GM12878 (cell line): ENCODE measurements around the gene FOXK2. TPM values are rescaled to one million over a fixed set of nuclear protein-coding genes. Genes with fewer than 3 reads are reported as not detected.

ENCODE experiments used
- ATAC-seq: fragments of 200-7000 bp; cut with Tn5 transposase; 3 replicates; pipeline ENCODE4 v1.9.1; 2020; ENCODE audit warnings: mild to moderate bottlenecking, moderate library complexity
- BruUV-seq: library from RNA; stranded (reverse); fragments of 400-500 nt; replicated peaks from 2 replicates; lab custom pipeline; 2021; lab: Mats Ljungman, UMichigan
- CTCF ChIA-PET: fragments of 300-600 bp; sonication (Branson Sonifier 250); formaldehyde crosslinking; extraction: SDS; loops from one replicate; lab custom pipeline; 2021; ENCODE audit warnings: inconsistent platforms; lab: Yijun Ruan, JAX
- POLR2A ChIA-PET: fragments of 350-600 bp; formaldehyde crosslinking; extraction: SDS; loops from one replicate; lab custom pipeline; 2021; ENCODE audit warnings: inconsistent platforms; lab: Charles Lee
- RAD21 ChIA-PET: fragments of 300-600 bp; sonication (Branson Sonifier 250); formaldehyde crosslinking; loops from one replicate; lab custom pipeline; 2023; ENCODE audit warnings: antibody characterized with exemption; ENCODE audit not compliant: unreplicated experiment; lab: Charles Lee
- SMC1A ChIA-PET: fragments of 300-600 bp; sonication (Branson Sonifier 250); formaldehyde crosslinking; loops from one replicate; lab custom pipeline; 2023; ENCODE audit not compliant: unreplicated experiment, uncharacterized antibody; lab: Charles Lee
- DNase-seq: peaks from one replicate; pipeline ENCODE4 v3.0.0-alpha.2; 2011; ENCODE audit warnings: low read depth, low spot score
- FAIRE-seq: peaks from 3 replicates; lab custom pipeline; 2011; peaks lifted over from hg19 to GRCh38; lab: Jason Lieb, UNC
- H2AFZ ChIP-seq: 2 replicates; pipeline ENCODE4 v1.6.0; 2011; ENCODE audit warnings: low read depth, low read length, control low read depth; ENCODE audit not compliant: control insufficient read depth
- H3K27ac ChIP-seq: 2 replicates; pipeline ENCODE4 v1.5.1; 2011; ENCODE audit warnings: control low read depth; ENCODE audit not compliant: control insufficient read depth, insufficient read depth
- H3K27me3 ChIP-seq, 2 experiments: replicated peaks in 1 of 2; 2 replicates each; pipeline versions ENCODE4 v1.6.0 to v1.6.1; 2011; ENCODE audit warnings: low read length in 1 of 2; ENCODE audit not compliant: control insufficient read depth in 2 of 2, insufficient read depth in 2 of 2
- H3K36me3 ChIP-seq, 2 experiments: 2 replicates each; pipeline ENCODE4 v1.5.1; 2011; ENCODE audit warnings: low read length in 1 of 2; ENCODE audit not compliant: control insufficient read depth in 2 of 2, insufficient read depth in 2 of 2
- H3K4me1 ChIP-seq: 2 replicates; pipeline ENCODE4 v1.6.1; 2011; ENCODE audit warnings: mild to moderate bottlenecking, low read length, moderate library complexity, mixed read lengths; ENCODE audit not compliant: control insufficient read depth, insufficient read depth
- H3K4me2 ChIP-seq: 2 replicates; pipeline ENCODE4 v1.6.0; 2011; ENCODE audit warnings: control low read depth; ENCODE audit not compliant: control insufficient read depth, insufficient read depth
- H3K4me3 ChIP-seq: fragments of 200-600 bp; sonication (generic); 2 replicates; pipeline ENCODE4 v1.5.1; 2016
- H3K79me2 ChIP-seq: 2 replicates; pipeline ENCODE4 v1.6.0; 2011; ENCODE audit warnings: low read length; ENCODE audit not compliant: control insufficient read depth, insufficient read depth
- H3K9ac ChIP-seq: 2 replicates; pipeline ENCODE4 v1.8.0; 2011; ENCODE audit warnings: low read length, control low read depth, mixed read lengths; ENCODE audit not compliant: control insufficient read depth, insufficient read depth
- H3K9me3 ChIP-seq: replicated peaks from 3 replicates; pipeline ENCODE4 v1.5.1; 2011; ENCODE audit warnings: mild to moderate bottlenecking, low read length; ENCODE audit not compliant: control insufficient read depth, insufficient read depth
- H4K20me1 ChIP-seq: 2 replicates; pipeline ENCODE4 v1.6.0; 2011; ENCODE audit not compliant: control insufficient read depth, insufficient read depth
- CUX1 ChIP-seq: IDR thresholded peaks from 2 replicates; pipeline ENCODE4 v1.6.1; 2012; ENCODE audit warnings: improper control_type of control experiment, low read depth, low read length; ENCODE audit not compliant: insufficient replicate concordance
- POLR2A ChIP-seq: IDR thresholded peaks from 2 replicates; pipeline ENCODE4 v1.6.1; 2011; ENCODE audit warnings: low read depth, mild to moderate bottlenecking, low read length
- WGBS: methylation state at CpG from one replicate; pipeline ENCODE4 v1.1.6; 2016; ENCODE audit warnings: low lambda C conversion rate; ENCODE audit not compliant: insufficient replicate concordance, insufficient coverage; ENCODE audit errors: missing lambda C conversion rate; 5-methylcytosine and 5-hydroxymethylcytosine counted together
- in situ Hi-C: fragments of 300-500 bp; cut with MboI; formaldehyde crosslinking; loops from 9 replicates; pipeline ENCODE4 v1.14.3; 2018; ENCODE audit warnings: mixed read lengths
- intact Hi-C: fragments of 100-400 bp; cut with micrococcal nuclease; formaldehyde crosslinking; loops from one replicate; pipeline ENCODE4 v1.14.2; 2022; ENCODE audit not compliant: unreplicated experiment
- polyA plus RNA-seq, 11 experiments: library from polyadenylated mRNA; depleted of rRNA in 4 of 11; unstranded in 6 of 11; stranded (reverse) in 5 of 11; fragments of >200 nt; fragmentation: Nextera tagmentation in 4 of 11; fragmentation: Illumina TruSeq in 1 of 11; extraction: Ambion mirVana in 4 of 11; extraction: Trizol in 1 of 11; gene quantifications; 1 replicate in 1 of 11; 2 replicates in 10 of 11; pipeline versions ENCODE4 v1.2.1 to v1.2.3, GENCODE V29; 2011 to 2016; ENCODE audit warnings: inconsistent platforms in 2 of 11, missing spikeins in 2 of 11, low read depth in 1 of 11
- total RNA-seq, 4 experiments: library from RNA; depleted of rRNA in 3 of 4; stranded (reverse); fragments of >200 nt in 3 of 4; fragmentation: Illumina TruSeq in 1 of 4; extraction: Trizol in 1 of 4; gene quantifications; 2 replicates each; pipeline versions ENCODE4 v1.2.1 to v1.2.3, GENCODE V29; 2013 to 2021

The FOXK2 gene
- total and polyA plus RNA-seq, 10 of the 15 experiments (the other 5 are each of a cell fraction or from before 2014, with no cell fraction given), result 2.4 to 56.8 (median 34.4) TPM

GRCh38 chr17:82639628-82640027 is 120.1 kb downstream of the FOXK2 start:
- H3K27me3 ChIP-seq, result no peaks in the 10 kb centered on the region
- no peak; the same call in 1 of the 3 replicates for ATAC-seq
- H3K36me3 ChIP-seq, result peaks cover 12 to 24% of the 10 kb centered on the region in 2 experiments
- ChIA-PET CTCF (no interaction called here), RAD21 (no interaction called here)
- 0 out of 2 replicates have a peak, but pooled peaks have one; percentile 31 for TF ChIP-seq POLR2A
- TF ChIP-seq CUX1, result no peak
- TF ChIP-seq, all 136 proteins: peak for 1
- BruUV-seq, result no TSS peak
- no peak overlapping the region for H3K27ac ChIP-seq
- 85% methylated on average over 14 of the region's 14 CpGs for WGBS
- FAIRE-seq (no peak), DNase-seq (no peak)
- no peaks in the 10 kb centered on the region; the same call in 1 of the 2 replicates for H3K4me1 ChIP-seq
- H3K4me2 ChIP-seq, result no peak overlapping the region
- peaks cover 6% of the 10 kb centered on the region; the same call in 1 of the 2 replicates for H4K20me1 ChIP-seq
- no peak overlapping the region for H3K9ac ChIP-seq
- H3K79me2 ChIP-seq, result peaks cover 53% of the 10 kb centered on the region
- H3K4me3 ChIP-seq, result no peak overlapping the region
- no peaks in the 10 kb centered on the region; the same call in 2 of the 3 replicates for H3K9me3 ChIP-seq
- intact Hi-C loops, result loop anchor here (10.0 kb wide), 1 partner anchor 115 kb away; the partner anchor contains the start of gene TBCD
- SMC1A ChIA-PET, result no interaction called here
- in situ Hi-C loops, result no loop called here
- POLR2A ChIA-PET, result interaction anchor here (0.6 kb wide), 1 partner anchor 373 kb away, joined by 4 read pairs; no protein-coding TSS in a partner anchor
- H2AFZ ChIP-seq, result no peak overlapping the region
